Measurements from ENCODE around the gene CORO2A.

- TF ChIP-seq CTCF (IDR thresholded peaks at IDR 0.05) (no peak), POLR2A (IDR thresholded peaks at IDR 0.05) (no peak), POLR2AphosphoS5 (IDR thresholded peaks at IDR 0.05) (no peak), EP300 (IDR thresholded peaks at IDR 0.05) (no peak)
Observed at GRCh38 chr9:98240475-98240874, 48.0 kb upstream of the CORO2A start.
